MM.1S (cell line): ENCODE results near the gene GDPD5.

Source experiments
- DNase-seq: peaks from one replicate; pipeline ENCODE4 v3.0.0-alpha.2; 2015
- H2AFZ ChIP-seq: fragments of 300-600 bp; sonication (generic); 2 replicates; pipeline ENCODE4 v1.6.0; 2016; ENCODE audit warnings: antibody characterized with exemption, low read length
- H3F3A ChIP-seq: fragments of 300-600 bp; sonication (generic); 2 replicates; pipeline ENCODE4 v1.6.1; 2016; ENCODE audit warnings: mild to moderate bottlenecking, antibody characterized with exemption, low read length, moderate library complexity, mixed read lengths; ENCODE audit not compliant: insufficient read depth
- H3K27ac ChIP-seq: fragments of 300-600 bp; sonication (generic); 2 replicates; pipeline ENCODE4 v1.5.1; 2016; ENCODE audit warnings: mild to moderate bottlenecking, low read length
- H3K27me3 ChIP-seq: fragments of 300-600 bp; sonication (generic); replicated peaks from 2 replicates; pipeline ENCODE4 v1.6.0; 2016; ENCODE audit warnings: low read length; ENCODE audit not compliant: insufficient read depth
- H3K36me3 ChIP-seq: fragments of 300-600 bp; sonication (generic); replicated peaks from 2 replicates; pipeline ENCODE4 v1.6.1; 2016; ENCODE audit warnings: mild to moderate bottlenecking, low read length, mixed read lengths; ENCODE audit not compliant: insufficient read depth
- H3K4me1 ChIP-seq: fragments of 300-600 bp; sonication (generic); 2 replicates; pipeline ENCODE4 v1.6.1; 2016; ENCODE audit warnings: low read length, mixed read lengths
- H3K4me2 ChIP-seq: fragments of 300-600 bp; sonication (generic); 2 replicates; pipeline ENCODE4 v1.6.0; 2016; ENCODE audit warnings: low read depth, low read length
- H3K4me3 ChIP-seq: fragments of 300-600 bp; sonication (generic); 2 replicates; pipeline ENCODE4 v1.5.1; 2016; ENCODE audit warnings: low read length, mixed read lengths
- H3K79me2 ChIP-seq: fragments of 300-600 bp; sonication (generic); 2 replicates; pipeline ENCODE4 v1.6.1; 2016; ENCODE audit warnings: mixed run types, low read length, mixed read lengths
- H3K9ac ChIP-seq: fragments of 300-600 bp; sonication (generic); 2 replicates; pipeline ENCODE4 v1.6.1; 2016; ENCODE audit warnings: low read length, mixed read lengths
- H3K9me2 ChIP-seq: fragments of 300-600 bp; sonication (generic); replicated peaks from 2 replicates; pipeline ENCODE4 v1.6.1; 2016; ENCODE audit warnings: mild to moderate bottlenecking, low read length, mixed read lengths; ENCODE audit not compliant: insufficient read depth
- H3K9me3 ChIP-seq: fragments of 300-600 bp; sonication (generic); replicated peaks from 2 replicates; pipeline ENCODE4 v1.6.1; 2016; ENCODE audit warnings: mild to moderate bottlenecking, low read length, mixed read lengths; ENCODE audit not compliant: insufficient read depth
- H4K20me1 ChIP-seq: fragments of 300-600 bp; sonication (generic); 2 replicates; pipeline ENCODE4 v1.6.1; 2016; ENCODE audit warnings: mild to moderate bottlenecking, low read length, moderate library complexity, mixed read lengths; ENCODE audit not compliant: insufficient read depth
- CTCF ChIP-seq: fragments of 300-600 bp; sonication (generic); IDR thresholded peaks from 2 replicates; pipeline ENCODE4 v1.5.1; 2016; ENCODE audit warnings: antibody characterized with exemption, low read length, mixed read lengths
- EZH2 ChIP-seq: fragments of 300-600 bp; sonication (generic); optimal IDR thresholded peaks from 2 replicates; pipeline ENCODE3; 2017; ENCODE audit warnings: low read depth, mild to moderate bottlenecking, antibody characterized with exemption, low read length, mixed read lengths
- EZH2phosphoT487 ChIP-seq: fragments of 300-600 bp; sonication (generic); IDR thresholded peaks from 2 replicates; pipeline ENCODE4 v1.6.1; 2018; ENCODE audit warnings: antibody characterized with exemption, low read length

The GDPD5 gene

DNA sequence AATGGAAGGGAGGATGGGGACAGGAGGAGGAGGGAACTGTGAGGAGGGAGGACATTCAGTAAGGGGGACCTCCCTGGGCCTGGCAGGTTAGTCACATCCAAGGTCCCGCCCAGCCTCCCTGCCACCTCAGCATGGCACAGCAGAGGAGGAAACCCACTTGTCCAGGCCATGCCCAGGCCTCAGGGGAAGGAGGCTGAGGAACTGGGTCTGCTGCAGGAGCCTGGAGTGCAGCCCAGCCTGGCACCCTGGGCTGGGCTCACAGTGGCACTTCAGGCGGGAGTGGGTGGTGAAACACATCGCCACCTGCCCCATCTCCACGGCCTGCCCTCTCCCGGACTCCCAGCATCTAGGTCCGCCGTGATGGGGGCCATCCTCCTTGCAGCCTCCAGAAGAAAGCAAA, 75.5 kb downstream of the GDPD5 start:
- Histone ChIP-seq H4K20me1 (no peaks in the 10 kb centered on the region), H3K9me2 (no peaks in the 10 kb centered on the region), H3K4me1 (no peaks in the 10 kb centered on the region), H3K79me2 (no peaks in the 10 kb centered on the region), H3K27ac (no peak overlapping the region), H3K27me3 (peaks cover 63% of the 10 kb centered on the region), H3K4me2 (no peak overlapping the region), H2AFZ (no peak overlapping the region), H3K9ac (no peak overlapping the region), H3K4me3 (no peak overlapping the region), H3K9me3 (no peaks in the 10 kb centered on the region), H3F3A (no peaks in the 10 kb centered on the region), H3K36me3 (no peaks in the 10 kb centered on the region)
- DNase-seq = no peak
- TF ChIP-seq EZH2phosphoT487 (no peak), CTCF (no peak), EZH2 (no peak)

GRCh38 chr11:75449776-75450175, 76.0 kb downstream of the GDPD5 start:
- TF ChIP-seq EZH2 (no peak), EZH2phosphoT487 (no peak), CTCF (no peak)
- peaks cover 62% of the 10 kb centered on the region for H3K27me3 ChIP-seq
- H4K20me1 ChIP-seq = no peaks in the 10 kb centered on the region
- no peaks in the 10 kb centered on the region for H3K79me2 ChIP-seq
- H3K4me1 ChIP-seq = no peaks in the 10 kb centered on the region
- H3K9ac ChIP-seq = no peak overlapping the region
- no peaks in the 10 kb centered on the region for H3F3A ChIP-seq
- no peak for DNase-seq
- H3K4me3 ChIP-seq = no peak overlapping the region
- no peaks in the 10 kb centered on the region for H3K9me3 ChIP-seq
- H2AFZ ChIP-seq = no peak overlapping the region
- H3K36me3 ChIP-seq = no peaks in the 10 kb centered on the region
- H3K4me2 ChIP-seq = no peak overlapping the region
- no peak overlapping the region for H3K27ac ChIP-seq
- no peaks in the 10 kb centered on the region for H3K9me2 ChIP-seq

DNA sequence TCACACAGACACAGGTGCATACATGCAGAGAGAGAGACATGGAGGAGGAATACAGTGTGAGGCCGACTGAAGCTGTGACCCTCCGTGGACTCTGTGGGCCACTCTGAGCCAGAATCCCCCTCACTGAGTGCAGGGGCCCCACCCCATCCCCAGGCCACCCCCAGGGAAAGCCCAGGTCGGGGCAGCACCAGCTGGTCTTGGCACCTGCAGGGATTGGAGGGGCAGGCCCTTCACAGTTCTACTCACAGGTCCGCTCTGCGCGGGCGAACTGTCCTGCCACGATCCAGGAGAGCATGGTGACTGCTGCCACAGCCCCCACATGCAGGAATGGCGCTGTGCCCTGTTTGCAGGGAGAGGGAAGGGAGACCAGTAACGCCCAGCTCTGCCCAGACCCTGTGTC, 76.5 kb downstream of the GDPD5 start:
- Histone ChIP-seq H3K9ac (no peak overlapping the region), H3K9me3 (no peaks in the 10 kb centered on the region), H3K4me3 (no peak overlapping the region), H3K4me2 (no peak overlapping the region), H2AFZ (no peak overlapping the region), H3F3A (no peaks in the 10 kb centered on the region), H3K27ac (no peak overlapping the region), H4K20me1 (no peaks in the 10 kb centered on the region), H3K36me3 (no peaks in the 10 kb centered on the region), H3K4me1 (no peaks in the 10 kb centered on the region), H3K27me3 (peaks cover 62% of the 10 kb centered on the region), H3K9me2 (no peaks in the 10 kb centered on the region), H3K79me2 (no peaks in the 10 kb centered on the region)
- TF ChIP-seq EZH2phosphoT487 = no peak
- TF ChIP-seq EZH2 = no peak
- TF ChIP-seq CTCF = no peak
- DNase-seq = no peak

- H3F3A ChIP-seq = no peaks in the 10 kb centered on the region
- no peaks in the 10 kb centered on the region for H3K9me3 ChIP-seq
- no peak overlapping the region for H3K4me3 ChIP-seq
- DNase-seq = no peak
- no peaks in the 10 kb centered on the region for H3K36me3 ChIP-seq
- no peak overlapping the region for H3K4me2 ChIP-seq
- H3K27me3 ChIP-seq = peaks cover 80% of the 10 kb centered on the region
- TF ChIP-seq EZH2phosphoT487 (no peak), EZH2 (no peak), CTCF (no peak)
- H3K9me2 ChIP-seq = no peaks in the 10 kb centered on the region
- H3K4me1 ChIP-seq = no peaks in the 10 kb centered on the region
- H3K79me2 ChIP-seq = no peaks in the 10 kb centered on the region
- no peak overlapping the region for H3K9ac ChIP-seq
- no peak overlapping the region for H2AFZ ChIP-seq
- no peak overlapping the region for H3K27ac ChIP-seq
- no peaks in the 10 kb centered on the region for H4K20me1 ChIP-seq
Measured at GRCh38 chr11:75447415-75447814, 78.3 kb downstream of the GDPD5 start.
